Psoas muscle (tissue), 8 donors: ENCODE measurements around the gene GPNMB. TPM values are rescaled to one million over a fixed set of nuclear protein-coding genes. Genes with fewer than 3 reads are reported as not detected.

Source experiments
- ATAC-seq, 4 donors: fragments of 200-7000 bp; cut with Tn5 transposase; one replicate each; pipeline ENCODE4 v1.9.1; 2020; ENCODE audit warnings: moderate library complexity in 3 of 4, mild to moderate bottlenecking in 2 of 4
- DNase-seq, 2 donors: peaks; one replicate each; pipeline ENCODE4 v3.0.0-alpha.2; 2020
- H3K27ac ChIP-seq: fragments of 200-600 bp; one replicate; pipeline ENCODE4 v1.8.0; 2022
- H3K27me3 ChIP-seq, 3 donors: fragments of 200-600 bp in 1 of 3; one replicate each; pipeline versions ENCODE4 v1.6.1 to v1.8.0; 2013 to 2022; ENCODE audit warnings: low read length in 2 of 3, mild to moderate bottlenecking in 2 of 3, moderate library complexity in 1 of 3; ENCODE audit not compliant: insufficient read depth in 3 of 3
- H3K36me3 ChIP-seq, 2 donors: fragments of 200-600 bp in 1 of 2; one replicate each; pipeline versions ENCODE4 v1.6.1 to v1.8.0; 2013 to 2022; ENCODE audit warnings: low read depth in 1 of 2, mild to moderate bottlenecking in 1 of 2, moderate library complexity in 1 of 2; ENCODE audit not compliant: insufficient read depth in 1 of 2
- H3K4me1 ChIP-seq: fragments of 200-600 bp; one replicate; pipeline ENCODE4 v1.8.0; 2022
- H3K4me3 ChIP-seq: fragments of 200-600 bp; one replicate; pipeline ENCODE4 v1.8.0; 2022; ENCODE audit warnings: mild to moderate bottlenecking
- H3K9me3 ChIP-seq: fragments of 200-600 bp; one replicate; pipeline ENCODE4 v1.8.0; 2022
- WGBS, 3 donors: extraction: QIAGEN DNeasy Blood & Tissue Kit; methylation state at CpG; one replicate each; pipeline versions ENCODE4 v1.1.6 to v1.1.7; 2013; 5-methylcytosine and 5-hydroxymethylcytosine counted together
- intact Hi-C, 2 donors: fragments of 100-400 bp; cut with DNase I; formaldehyde crosslinking; loops; one replicate each; pipeline versions ENCODE4 v1.11.0 to v1.14.2; 2022
- polyA plus RNA-seq, 3 donors: library from polyadenylated mRNA; stranded (reverse); fragments of 200-250 nt; gene quantifications; one replicate each; pipeline ENCODE4 v1.2.3, GENCODE V29; 2013
- total RNA-seq, 4 donors: library from RNA; stranded (reverse); fragmentation: NEBNext Ultra II Directional in 2 of 4; extraction: Animal tissue kit (Norgen Biotek cat#: 25700) in 2 of 4; gene quantifications; one replicate each; pipeline versions ENCODE4 v1.2.1 to v1.2.4, GENCODE V29; 2021 to 2023
- TF ChIP-seq, protein P1 (sequence below): fragments of 200-600 bp; IDR thresholded peaks from one replicate; pipeline ENCODE4 v1.8.0; 2022; ENCODE audit warnings: antibody characterized with exemption
- donor health status: healthy with polysubstance abuse.
- donor health status: DM: no; HTN: no; CAD: no; lungs with moderate emphysema.
- donor health status: Bipolar disorder and iron deficiency.
- donor health status: healthy.
- donor health status: DM: yes; HTN: yes; CAD: no.
- donor health status: DM: no; HTN: no; CAD: no.
- donor health status: DM: no; HTN: no; CAD: no.
- donor health status: DM: yes; HTN: yes; CAD: no.

The GPNMB gene
- total and polyA plus RNA-seq, 7 donors = 4.3 to 24.9 (median 11.2) TPM

DNA sequence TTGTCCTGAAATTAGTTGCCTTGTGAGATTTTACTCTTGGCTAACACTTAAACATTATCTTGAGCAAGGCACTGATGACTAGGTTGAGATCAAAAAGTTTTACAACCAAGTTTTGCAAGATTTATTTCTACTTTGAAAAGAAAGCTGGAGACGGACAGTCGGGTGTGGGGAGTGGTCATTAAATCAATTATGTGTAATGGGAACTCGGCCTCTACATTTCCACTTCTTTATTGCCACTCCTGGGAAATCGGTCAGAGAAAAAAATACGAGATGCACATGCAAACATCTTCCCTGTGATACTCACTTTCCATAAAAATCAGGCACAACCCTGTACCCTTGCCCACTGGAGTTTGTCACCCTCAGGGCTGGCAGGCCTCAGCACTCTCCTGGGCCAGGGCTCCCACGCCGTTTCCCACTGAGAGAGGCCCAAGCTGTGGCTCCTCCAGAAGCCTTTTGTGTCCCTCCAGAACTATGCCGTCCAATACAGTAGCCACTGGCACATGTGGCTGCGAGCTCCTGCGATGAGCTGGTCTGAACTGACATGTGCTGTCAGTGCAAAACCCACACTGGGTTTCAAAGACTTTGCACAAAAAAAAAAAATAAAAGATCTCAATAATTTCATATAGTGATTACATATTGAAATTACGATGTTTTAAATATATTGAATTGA is 7.5 kb upstream of the GPNMB start:
- no peaks in the 10 kb centered on the region for H3K9me3 ChIP-seq
- TF ChIP-seq, protein P1, sequence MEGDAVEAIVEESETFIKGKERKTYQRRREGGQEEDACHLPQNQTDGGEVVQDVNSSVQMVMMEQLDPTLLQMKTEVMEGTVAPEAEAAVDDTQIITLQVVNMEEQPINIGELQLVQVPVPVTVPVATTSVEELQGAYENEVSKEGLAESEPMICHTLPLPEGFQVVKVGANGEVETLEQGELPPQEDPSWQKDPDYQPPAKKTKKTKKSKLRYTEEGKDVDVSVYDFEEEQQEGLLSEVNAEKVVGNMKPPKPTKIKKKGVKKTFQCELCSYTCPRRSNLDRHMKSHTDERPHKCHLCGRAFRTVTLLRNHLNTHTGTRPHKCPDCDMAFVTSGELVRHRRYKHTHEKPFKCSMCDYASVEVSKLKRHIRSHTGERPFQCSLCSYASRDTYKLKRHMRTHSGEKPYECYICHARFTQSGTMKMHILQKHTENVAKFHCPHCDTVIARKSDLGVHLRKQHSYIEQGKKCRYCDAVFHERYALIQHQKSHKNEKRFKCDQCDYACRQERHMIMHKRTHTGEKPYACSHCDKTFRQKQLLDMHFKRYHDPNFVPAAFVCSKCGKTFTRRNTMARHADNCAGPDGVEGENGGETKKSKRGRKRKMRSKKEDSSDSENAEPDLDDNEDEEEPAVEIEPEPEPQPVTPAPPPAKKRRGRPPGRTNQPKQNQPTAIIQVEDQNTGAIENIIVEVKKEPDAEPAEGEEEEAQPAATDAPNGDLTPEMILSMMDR = no peak
- intact Hi-C loops = no loop called here
- H3K4me1 ChIP-seq = peaks cover 9% of the 10 kb centered on the region
- ATAC-seq (no peak), DNase-seq (no peak)
- H3K4me3 ChIP-seq = no peak overlapping the region
- H3K27ac ChIP-seq = no peak overlapping the region
- H3K36me3 ChIP-seq = no peaks in the 10 kb centered on the region
- H3K27me3 ChIP-seq = no peaks in the 10 kb centered on the region
- WGBS, 3 donors = 51 to 74% (median 54%) methylated on average over 11 of the region's 11 CpGs

DNA sequence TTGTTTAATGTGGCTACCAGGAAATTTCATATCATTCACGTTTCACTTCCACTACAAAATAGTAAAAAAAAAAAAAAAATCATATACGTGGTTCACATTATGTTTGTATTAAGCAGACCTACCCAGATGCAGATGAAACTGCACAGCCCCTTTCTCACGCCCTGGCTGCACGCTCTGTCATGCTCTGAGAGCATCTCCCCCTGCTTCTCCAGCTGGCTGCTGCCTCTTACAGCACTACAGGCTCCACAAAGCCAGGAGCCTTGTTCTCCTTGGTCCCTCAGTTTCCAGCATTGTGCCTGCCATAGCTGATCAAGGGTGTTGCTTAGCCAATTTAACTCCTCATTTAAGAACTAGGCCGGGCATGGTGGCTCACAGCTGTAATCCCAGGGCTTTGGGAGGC is 6.9 kb upstream of the GPNMB start:
- DNase-seq (no peak), ATAC-seq (no peak)
- intact Hi-C loops = no loop called here
- Histone ChIP-seq H3K27me3 (peaks cover 0 to 3% (median 0%) of the 10 kb centered on the region in 3 donors), H3K9me3 (no peaks in the 10 kb centered on the region), H3K4me1 (peaks cover 7% of the 10 kb centered on the region), H3K27ac (no peak overlapping the region), H3K4me3 (no peak overlapping the region), H3K36me3 (no peaks in the 10 kb centered on the region)
- WGBS, 3 donors = 75% methylated on average over 5 of the region's 5 CpGs
- TF ChIP-seq, protein P1 = no peak

DNA sequence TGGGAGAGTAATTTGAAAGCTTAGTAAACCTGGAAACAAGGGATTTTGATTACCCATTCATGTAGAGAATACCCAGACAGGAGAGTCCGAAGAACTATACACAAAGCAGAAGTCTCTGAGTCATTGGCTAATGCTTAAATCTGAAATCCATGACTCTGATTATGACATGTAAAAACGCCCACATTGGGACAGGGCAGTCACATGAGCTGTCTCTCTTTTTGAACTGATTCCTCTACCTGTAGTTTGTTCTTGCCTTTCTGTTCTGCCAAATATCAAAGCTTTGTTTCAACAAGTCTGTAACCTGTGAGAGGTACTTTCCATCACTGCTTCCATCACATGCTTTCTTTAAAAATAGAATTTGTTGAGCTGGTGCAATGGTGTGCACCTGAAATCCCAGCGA is 4.3 kb upstream of the GPNMB start:
- Histone ChIP-seq H3K27me3 (peaks cover 0 to 3% (median 0%) of the 10 kb centered on the region in 3 donors), H3K9me3 (no peaks in the 10 kb centered on the region), H3K36me3 (no peaks in the 10 kb centered on the region), H3K4me1 (peaks cover 7% of the 10 kb centered on the region), H3K27ac (no peak overlapping the region), H3K4me3 (no peak overlapping the region)
- intact Hi-C loops = no loop called here
- WGBS, 3 donors = 70 to 75% (median 74%) methylated on average over 3 of the region's 3 CpGs
- ATAC-seq (no peak), DNase-seq (no peak)
- TF ChIP-seq, protein P1 = no peak

DNA sequence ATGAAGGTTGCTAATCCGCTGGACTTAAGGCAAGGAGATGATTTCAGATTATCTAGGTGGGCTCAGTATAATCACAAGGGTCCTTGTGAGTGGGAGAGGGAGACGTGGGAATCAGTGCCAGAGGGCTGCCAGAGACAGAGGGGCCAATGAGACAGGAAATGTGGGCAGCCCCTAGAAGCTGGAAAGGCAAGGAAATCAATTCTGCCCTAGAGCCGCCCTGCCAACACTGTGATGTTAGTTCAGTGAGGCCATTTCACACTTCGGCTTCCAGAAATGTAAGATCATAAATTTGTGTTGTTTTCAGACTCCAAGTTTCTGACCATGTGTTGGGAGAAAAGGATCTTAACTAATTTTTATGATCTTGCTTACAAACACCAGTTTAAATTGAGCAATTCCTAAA is 3.6 kb upstream of the GPNMB start:
- ATAC-seq = no peak
- DNase-seq = no peak
- Histone ChIP-seq H3K4me1 (peaks cover 7% of the 10 kb centered on the region), H3K4me3 (no peak overlapping the region), H3K27me3 (peaks cover 0 to 6% (median 5%) of the 10 kb centered on the region in 3 donors), H3K9me3 (no peaks in the 10 kb centered on the region), H3K36me3 (no peaks in the 10 kb centered on the region), H3K27ac (no peak overlapping the region)
- TF ChIP-seq, protein P1 = no peak
- intact Hi-C loops = no loop called here
- 34 to 42% (median 40%) methylated on average over 4 of the region's 4 CpGs for WGBS, 3 donors
